ENCODE data around the gene GALNT12.

GALNT12 gene

DNA sequence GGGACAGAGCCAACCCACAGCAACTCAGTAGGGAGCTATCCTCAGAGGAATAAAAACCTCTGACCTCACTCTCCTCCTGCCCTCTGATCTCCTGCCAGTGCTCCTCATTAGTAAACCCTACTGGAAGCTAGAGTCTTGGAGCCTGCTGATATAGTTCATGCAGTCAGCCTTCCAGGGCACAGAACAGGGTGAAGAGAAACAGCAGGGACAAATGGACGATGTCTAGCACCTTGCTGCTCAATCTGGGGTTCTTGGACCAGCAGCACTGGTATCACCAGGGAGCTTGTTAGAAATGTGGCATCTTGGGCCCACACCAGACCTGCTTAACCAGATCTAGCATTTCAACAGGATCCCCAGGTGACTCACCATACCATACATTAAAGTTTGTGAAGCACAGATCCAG is 5.5 kb upstream of the GALNT12 start:
- DNase-seq (ENCODE audit: low read depth) = no peak
- H3K4me3 ChIP-seq (ENCODE audit: low read depth, low read length) = no peak overlapping the region
- TF ChIP-seq, protein P1, sequence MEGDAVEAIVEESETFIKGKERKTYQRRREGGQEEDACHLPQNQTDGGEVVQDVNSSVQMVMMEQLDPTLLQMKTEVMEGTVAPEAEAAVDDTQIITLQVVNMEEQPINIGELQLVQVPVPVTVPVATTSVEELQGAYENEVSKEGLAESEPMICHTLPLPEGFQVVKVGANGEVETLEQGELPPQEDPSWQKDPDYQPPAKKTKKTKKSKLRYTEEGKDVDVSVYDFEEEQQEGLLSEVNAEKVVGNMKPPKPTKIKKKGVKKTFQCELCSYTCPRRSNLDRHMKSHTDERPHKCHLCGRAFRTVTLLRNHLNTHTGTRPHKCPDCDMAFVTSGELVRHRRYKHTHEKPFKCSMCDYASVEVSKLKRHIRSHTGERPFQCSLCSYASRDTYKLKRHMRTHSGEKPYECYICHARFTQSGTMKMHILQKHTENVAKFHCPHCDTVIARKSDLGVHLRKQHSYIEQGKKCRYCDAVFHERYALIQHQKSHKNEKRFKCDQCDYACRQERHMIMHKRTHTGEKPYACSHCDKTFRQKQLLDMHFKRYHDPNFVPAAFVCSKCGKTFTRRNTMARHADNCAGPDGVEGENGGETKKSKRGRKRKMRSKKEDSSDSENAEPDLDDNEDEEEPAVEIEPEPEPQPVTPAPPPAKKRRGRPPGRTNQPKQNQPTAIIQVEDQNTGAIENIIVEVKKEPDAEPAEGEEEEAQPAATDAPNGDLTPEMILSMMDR (IDR thresholded peaks at IDR 0.05; ENCODE audit: insufficient read depth, low read depth, low read length, missing control alignments) = no peak

DNA sequence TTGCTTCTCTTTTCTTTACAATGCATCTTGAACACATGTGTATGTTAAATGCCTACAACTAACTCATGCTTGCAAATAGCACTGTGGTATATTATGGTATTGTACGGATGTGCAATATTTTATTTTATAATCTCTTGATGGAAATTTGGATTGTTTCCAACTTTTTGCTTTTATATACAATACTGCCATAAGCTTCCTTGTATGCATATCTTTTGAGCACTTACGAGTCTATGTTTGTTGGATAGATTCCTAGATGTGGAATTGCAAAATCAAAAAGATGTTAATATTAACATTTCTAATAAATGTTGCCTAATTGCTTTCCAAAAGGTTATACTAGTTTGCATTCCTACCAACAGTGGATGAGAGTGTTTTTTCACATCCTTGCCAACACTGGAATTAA is 3.4 kb upstream of the GALNT12 start:
- no peak overlapping the region for H3K4me3 ChIP-seq (ENCODE audit: low read depth, low read length)
- TF ChIP-seq, protein P1 (IDR thresholded peaks at IDR 0.05; ENCODE audit: insufficient read depth, low read depth, low read length, missing control alignments) = no peak
- DNase-seq (ENCODE audit: low read depth) = no peak

DNA sequence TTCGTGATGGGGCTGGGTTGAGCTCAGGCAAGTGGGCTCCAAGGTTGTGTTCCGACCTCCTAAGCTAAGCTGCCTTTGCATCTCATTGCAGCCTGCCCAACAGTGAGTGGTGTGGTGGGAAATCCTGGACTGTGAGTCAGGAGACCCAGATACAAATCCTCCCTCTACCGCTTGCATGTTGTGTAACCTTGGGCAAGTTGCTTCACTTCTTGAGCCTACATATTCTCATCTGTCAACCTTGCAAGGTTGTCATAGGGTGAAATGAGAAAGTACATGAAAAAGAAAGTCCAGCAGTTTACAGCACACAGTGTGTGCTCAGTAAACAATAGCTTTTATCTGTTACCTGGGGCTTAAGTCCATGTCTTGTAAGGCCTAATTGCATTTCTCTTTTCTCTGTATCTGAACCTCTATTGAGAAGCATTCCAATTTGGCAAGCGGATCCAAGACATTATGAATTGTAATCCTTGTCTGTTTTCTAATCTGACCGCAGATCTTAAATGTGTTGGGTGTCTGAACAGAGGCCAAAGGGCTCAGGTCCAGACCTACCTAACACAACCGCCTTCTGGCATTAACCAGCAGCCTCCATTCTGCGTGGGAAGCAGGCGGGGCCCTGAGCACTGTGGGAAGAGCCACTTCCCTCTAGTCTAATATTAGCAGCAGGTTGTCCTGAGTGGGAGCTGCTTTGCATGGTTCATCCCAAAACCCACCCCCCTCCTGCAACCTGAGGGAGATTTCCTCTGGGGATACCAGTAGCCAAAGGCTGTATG is 1.8 kb upstream of the GALNT12 start:
- TF ChIP-seq, protein P1 (IDR thresholded peaks at IDR 0.05; ENCODE audit: insufficient read depth, low read depth, low read length, missing control alignments) = no peak
- no peak overlapping the region for H3K4me3 ChIP-seq (ENCODE audit: low read depth, low read length)
- DNase-seq (ENCODE audit: low read depth) = no peak

DNA sequence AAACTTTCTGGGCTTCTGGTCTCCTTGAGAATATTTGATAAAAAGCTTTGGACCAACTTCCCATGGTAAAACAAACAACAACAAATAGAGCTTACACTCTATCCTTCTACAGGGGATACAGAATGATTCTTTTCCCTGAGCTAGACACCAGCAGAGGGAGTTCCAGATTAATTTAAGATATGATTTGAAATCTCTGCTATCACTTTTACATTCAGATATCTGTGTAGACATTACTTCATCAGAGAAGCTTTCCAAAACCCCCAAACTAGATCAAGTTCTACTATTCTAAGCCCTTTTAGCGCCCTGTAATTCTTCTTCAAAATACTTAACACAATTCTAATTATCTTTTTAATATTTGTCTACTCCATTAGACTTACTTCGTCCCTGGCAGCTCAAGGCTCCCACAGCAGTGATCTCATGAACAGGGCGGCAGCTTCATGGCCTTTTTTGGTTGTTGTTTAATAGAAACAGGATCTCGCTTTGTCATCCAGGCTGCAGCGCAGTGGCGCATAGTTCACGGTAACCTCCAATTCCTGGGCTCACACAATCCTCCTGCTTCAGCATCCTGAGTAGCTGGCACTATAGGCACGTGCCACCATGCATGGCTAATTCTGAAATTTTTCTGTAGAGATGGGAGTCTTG is 955 bp upstream of the GALNT12 start:
- no peak overlapping the region for H3K4me3 ChIP-seq (ENCODE audit: low read depth, low read length)
- TF ChIP-seq, protein P1 (IDR thresholded peaks at IDR 0.05; ENCODE audit: insufficient read depth, low read depth, low read length, missing control alignments) = no peak
- no peak for DNase-seq (ENCODE audit: low read depth)

DNA sequence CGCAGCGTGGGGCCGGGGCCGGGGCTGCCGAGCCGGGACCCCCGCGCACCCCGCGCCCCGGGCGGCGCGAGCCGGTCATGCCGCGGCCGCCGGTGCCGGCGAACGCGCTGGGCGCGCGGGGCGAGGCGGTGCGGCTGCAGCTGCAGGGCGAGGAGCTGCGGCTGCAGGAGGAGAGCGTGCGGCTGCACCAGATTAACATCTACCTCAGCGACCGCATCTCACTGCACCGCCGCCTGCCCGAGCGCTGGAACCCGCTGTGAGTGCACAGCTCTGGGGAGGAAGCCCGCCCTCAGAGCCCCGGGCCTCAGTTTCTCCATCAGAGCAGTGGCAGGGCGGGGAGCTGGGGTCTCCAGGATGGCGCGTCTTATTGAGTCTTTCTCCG is 335 bp downstream of the GALNT12 start:
- TF ChIP-seq, protein P1 (IDR thresholded peaks at IDR 0.05; ENCODE audit: insufficient read depth, low read depth, low read length, missing control alignments) = no peak
- no peak for DNase-seq (ENCODE audit: low read depth)
- peak overlapping the region; percentile 27; the same call in 1 of the 2 replicates for H3K4me3 ChIP-seq (ENCODE audit: low read depth, low read length)

DNA sequence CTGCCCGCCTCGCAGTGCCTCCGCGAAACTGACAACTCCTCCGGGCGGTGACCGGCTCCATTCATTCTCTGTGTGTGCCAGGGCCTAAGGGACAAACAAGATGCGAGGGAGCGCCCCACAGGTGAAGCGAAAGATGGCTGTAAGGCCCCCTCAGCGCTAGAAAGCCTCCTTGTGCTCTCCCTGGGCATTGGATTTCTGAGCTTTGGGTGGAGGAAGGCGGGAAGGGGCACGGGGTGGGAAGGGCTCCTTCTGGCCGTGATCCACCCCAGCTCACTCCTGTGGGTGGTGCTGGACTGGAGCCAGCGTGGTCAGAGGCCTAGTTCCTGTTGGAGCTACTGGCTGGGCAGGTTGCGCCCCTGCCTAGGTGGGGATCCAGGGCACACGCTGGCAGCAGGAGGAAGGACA is 943 bp downstream of the GALNT12 start:
- no peak overlapping the region for H3K4me3 ChIP-seq (ENCODE audit: low read depth, low read length)
- no peak for DNase-seq (ENCODE audit: low read depth)
- TF ChIP-seq, protein P1 (IDR thresholded peaks at IDR 0.05; ENCODE audit: insufficient read depth, low read depth, low read length, missing control alignments) = no peak

All from GM12865 (cell line).